HPDE6-E6E7 (cell line): Measurements from ENCODE around the gene ADCY10.
A peak's percentile ranks its signal among the peaks of the same experiment; 100 is the strongest.
"Not testable (repeated sequence)": the region's sequence is repeated elsewhere in the genome, so short reads cannot be mapped to it uniquely, and the experiment has no call there.

Experiments
- DNase-seq: peaks from one replicate; pipeline ENCODE4 v3.0.0; 2011; ENCODE audit warnings: missing footprints; ENCODE audit errors: extremely low spot score

ADCY10 gene

DNA sequence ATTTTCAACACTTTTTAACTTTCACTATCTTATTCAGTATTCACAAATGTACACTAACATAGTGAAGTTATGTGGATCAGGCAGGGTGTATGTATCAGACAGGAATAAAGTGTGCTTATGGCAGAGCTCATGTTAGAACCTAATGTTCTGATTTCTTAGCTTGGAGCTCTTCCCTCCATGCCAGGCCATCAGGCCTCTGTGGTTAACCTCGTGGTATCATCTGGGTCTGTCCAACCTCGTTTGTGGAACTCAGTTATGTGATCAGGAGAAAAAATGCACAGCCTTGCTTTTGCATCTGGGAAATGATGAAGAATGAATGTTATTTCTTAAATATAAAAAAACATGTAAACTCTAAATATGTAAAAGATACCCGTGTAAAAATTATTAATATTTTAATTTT, 105.2 kb downstream of the ADCY10 start:
- DNase-seq, result no peak

DNA sequence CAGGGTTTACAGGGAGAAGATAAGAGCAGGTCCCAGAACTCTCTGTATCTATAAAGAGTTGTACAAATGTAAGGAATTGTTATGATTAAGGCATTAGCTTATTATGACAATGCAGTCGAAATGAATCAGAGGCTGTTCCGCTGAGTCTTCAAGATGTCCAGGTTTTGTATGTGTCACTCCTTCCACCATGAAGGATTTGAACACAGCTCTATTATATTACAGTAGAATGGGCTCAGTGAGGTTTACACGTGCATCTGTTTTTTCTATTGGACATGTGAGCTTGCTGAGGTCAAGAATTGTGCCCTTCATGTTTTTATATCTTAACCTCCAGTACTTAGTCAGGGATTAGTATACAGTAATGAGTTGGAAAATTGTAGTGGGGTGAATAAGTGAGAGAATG, 105.8 kb downstream of the ADCY10 start:
- no peak for DNase-seq

DNA sequence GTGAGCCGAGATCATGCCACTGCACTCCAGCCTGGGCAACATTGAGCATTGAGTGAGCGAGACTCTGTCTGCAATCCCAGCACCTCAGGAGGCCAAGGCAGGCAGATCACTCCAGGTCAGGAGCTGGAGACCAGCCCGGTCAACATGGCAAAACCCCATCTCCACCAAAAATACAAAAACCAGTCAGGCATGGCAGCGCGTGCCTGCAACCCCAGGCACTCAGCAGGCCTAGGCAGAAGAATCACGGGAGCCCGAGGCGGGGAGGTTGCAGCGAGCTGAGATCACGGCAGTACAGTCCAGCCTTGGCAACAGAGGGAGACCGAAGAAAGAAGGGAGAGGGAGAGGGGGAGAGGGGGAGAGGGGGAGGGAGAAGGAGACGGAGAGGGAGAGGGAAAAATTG, 107.3 kb downstream of the ADCY10 start:
- DNase-seq, result not testable (repeated sequence)

DNA sequence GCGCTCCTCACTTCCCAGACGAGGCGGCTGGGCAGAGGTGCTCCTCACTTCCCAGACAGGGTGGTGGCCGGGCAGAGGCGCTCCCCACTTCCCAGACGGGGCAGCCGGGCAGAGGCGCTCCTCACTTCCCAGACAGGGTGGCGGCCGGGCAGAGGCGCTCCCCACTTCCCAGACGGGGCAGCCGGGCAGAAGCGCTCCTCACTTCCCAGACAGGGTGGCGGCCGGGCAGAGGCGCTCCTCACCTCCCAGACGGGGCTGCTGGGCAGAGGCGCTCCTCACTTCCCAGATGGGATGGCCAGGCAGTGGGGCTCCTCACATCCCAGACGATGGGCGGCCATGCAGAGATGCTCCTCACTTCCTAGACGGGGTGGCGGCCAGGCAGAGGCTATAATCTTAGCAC, 107.7 kb downstream of the ADCY10 start:
- DNase-seq, result not testable (repeated sequence)

DNA sequence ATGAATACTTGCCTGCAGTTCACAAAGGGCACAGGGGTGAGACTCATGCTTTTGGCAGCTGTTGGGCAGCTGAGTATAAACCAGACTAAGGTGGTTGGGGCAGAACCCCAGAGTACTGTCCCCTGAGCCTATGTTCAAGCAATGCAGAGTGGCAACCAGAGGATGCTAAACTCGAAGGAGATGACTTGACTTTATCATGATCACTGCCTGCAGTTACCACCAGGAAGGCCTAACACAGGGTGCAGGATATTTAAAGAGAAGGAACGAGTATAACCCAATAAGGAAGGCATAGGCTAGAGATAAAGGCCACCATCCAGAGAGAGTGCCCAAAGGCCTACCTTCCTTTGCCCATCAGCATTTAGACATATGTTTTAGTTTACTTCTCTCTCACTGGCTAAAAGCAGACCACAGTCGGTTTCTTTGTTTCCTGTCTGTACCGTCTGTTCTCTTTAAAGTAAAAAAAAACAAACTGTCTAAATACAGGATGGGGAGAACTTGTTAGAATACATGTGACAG, 108.8 kb downstream of the ADCY10 start:
- DNase-seq, result no peak

DNA sequence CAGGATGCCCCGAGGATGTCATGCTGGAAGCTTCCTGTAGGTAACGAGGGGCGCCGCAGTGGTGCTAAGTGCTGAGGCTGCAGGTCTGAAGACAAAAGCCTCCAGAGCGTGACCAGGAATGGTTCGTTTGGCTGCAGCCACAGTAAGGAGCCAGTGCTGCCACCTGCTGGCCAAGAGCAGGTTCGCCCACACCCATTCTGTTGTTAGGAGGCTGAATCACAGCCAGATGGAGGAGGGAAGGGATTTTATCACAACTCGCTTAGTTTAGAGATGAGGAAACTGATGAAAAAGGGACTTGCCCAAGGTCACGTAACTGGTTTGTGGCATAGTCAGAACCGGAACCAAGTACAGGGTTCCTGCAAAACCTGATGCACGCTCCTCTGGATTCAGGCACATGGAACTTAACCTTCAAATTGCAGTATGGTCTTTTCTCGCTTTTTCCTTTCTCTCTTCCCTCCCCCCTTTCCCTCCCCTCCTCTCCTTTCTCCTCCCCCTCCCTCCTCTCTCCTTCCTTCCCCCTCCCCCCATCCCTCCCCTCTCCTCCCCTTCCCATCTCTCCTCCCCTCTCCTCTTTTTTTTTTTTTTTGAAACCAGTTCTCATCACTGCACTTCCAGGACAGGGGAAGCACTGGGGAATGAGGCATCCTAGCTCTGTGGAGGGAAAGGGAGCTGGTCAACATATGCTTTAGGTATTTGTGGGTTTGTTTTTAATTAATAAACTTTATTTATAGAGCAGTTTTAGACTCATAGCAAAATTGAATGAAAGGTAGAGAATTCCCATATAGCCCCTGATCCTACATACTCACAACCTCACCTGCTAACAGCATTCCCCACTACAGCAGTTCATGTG, 110.4 kb downstream of the ADCY10 start:
- peak; percentile 87 for DNase-seq

DNA sequence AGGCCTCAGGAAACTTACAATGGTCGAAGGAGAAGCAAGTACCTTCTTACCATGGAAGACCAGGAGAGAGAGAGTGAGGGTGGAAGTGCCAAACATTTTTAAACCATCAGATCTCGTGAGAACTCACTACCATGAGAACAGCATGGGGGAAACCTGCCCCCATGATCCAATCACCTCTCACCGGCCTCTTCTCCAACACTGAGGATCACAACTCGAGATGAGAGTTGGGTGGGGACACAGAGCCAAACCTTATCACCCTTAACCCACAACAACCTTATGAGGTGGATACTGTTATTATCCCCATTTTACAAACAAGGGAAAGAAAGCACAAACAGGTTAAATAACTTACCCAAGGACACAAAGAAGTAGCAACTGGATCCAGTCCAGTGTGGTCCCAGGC, 111.7 kb downstream of the ADCY10 start:
- no peak for DNase-seq

DNA sequence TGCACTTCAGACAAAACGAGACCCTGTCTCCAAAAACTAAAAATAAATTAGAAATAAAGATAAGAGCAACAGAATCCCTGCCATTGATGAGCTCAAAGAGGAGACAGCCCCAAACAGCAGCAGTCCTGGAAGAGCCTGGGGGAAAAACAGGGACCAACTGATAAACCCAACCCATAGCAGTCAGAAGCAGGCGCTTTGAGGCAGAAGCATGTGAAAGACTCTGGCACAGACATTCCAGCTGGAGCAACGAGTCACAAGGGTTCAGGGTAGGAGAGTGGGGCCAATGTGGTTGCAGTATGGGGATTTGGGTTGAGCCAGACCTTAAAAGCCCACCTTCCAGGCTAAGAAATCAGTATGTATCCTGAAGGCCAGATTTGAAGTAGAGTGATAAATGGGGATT, 113.7 kb downstream of the ADCY10 start:
- no peak for DNase-seq

DNA sequence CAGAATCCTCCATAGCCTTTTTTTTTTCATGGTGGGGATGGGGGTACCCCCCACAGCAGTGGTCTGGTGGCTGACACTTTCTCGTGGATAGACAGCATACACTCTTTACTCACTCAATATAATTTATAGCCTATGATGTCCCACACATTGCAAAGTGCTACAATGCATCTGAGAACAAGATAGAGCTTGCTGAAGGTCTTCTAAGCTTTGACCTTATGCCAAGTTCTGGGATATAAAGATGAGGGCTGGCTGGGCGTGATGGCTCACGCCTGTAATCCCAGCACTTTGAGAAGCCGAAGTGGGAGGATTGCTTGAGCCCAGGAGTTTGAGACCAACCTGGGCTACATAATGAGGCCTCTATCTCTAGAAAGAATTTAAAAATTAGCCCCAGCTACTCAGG, 114.2 kb downstream of the ADCY10 start:
- no peak for DNase-seq

DNA sequence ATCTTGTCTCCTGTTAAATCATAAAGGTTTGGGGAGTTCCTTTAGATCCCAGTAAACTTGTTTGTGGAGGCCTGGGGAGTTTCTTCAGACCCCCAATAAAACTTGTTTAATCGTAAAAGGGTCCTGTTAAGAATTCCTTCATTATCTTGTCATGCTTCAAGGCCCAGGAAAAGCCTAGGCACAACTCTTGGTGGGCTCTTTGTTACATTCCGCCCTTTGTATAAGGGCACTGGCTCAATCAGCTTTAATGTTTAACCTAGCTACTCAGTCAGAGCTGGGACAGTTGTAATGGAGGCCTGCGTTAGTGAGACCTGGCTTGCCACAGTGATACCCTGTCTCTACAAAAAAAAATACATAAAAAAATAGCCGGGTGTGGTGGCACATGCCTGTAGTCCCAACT, 115.0 kb downstream of the ADCY10 start:
- DNase-seq, result no peak

DNA sequence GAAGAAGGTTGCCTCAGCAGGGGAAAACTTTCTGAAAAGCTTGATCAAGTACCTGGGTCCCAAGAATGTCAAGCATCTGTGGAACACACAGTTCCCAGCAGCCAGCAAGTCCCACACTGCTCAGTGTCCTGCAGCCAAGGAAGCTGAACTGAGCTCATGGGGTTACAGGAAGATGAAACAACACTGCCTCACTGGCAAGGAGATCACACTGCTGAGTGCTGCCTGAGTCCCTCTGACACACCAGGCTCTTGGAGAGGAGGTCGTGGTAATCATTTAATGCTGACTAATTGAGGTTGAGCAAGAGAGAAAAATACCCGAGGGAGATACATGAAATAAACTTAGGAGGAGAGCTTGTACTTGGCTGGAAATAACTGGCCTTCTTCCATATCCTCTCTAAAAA, 116.9 kb downstream of the ADCY10 start:
- no peak for DNase-seq

DNA sequence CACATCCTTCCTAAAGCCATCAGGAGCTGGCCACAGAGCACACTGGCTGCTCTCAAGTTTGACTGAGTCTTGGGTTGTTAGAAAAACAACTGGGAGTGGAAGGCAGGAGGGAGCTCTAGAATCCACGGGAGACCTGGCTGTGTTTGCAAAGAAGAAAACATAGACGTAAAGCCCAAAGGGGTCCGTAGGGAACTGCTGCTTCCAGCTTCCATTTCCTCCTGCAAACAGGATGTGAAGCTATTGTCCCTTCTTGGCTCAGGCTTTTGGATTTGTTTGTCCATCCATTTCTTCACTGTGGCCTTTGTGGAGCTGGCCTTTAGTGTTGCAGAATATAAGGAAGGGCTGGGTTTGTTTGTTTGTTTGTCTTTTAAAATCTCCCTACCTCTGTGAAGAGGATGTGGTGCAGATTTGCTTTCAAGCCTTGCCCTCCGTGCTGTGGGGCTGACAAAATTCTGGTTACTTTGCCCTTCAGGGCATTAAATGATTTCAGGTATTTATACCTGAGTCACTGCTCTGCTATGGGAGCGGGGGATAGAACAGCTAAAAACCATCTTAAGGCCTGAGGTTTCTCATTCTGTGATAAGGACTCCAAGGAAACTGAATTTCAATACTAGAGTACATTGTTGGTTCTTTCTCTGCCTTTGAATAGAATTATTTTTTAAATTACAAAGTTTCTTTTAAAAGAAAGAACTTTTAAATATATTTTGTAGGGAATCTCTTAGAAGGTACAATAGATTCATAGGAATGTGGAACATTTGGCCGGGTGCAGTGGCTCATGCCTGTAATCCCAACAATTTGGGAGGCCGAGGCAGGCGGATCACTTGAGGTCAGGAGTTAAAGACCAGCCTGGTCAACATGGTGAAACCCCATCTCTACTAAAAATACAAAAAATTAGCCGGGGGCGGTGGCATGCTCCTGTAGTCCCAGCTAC, 117.9 kb downstream of the ADCY10 start:
- no peak for DNase-seq

DNA sequence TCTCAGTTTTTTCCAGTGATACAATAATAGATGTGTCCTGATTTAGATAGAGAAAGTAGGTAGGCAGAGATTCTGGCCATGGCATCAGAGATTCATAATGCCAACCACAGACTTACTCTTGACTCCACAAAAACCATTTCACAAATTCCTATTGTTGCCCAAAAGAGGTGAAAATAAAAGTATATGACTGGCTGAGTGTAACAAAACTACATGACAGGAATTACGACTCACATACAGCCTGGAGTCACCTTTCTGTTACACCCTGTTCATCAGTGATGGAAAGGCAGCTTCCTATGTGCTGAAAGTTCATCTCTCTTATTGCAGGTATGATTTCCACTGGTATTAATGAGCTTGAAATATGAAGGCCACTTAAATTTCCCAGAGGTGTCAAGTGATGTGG, 119.9 kb downstream of the ADCY10 start:
- DNase-seq, result no peak

DNA sequence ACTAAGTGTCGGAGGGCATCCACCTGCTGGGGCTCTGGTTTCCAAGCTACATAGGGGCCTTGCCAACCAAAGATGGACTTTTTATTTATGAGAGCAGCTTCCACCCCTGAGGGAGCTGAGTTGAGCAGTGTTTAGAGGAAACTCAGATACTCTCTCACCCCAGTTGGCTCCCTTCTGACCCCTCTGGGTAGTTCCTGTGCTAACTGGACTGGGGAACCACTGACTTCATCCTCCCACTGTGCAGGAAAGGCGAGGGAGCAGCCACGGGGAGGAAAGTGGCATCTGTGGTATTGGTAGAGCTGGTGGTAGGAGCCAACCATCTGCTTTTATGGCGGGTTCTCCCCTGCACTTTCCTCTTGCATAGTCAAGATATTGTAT, 121.8 kb downstream of the ADCY10 start:
- DNase-seq, result no peak

DNA sequence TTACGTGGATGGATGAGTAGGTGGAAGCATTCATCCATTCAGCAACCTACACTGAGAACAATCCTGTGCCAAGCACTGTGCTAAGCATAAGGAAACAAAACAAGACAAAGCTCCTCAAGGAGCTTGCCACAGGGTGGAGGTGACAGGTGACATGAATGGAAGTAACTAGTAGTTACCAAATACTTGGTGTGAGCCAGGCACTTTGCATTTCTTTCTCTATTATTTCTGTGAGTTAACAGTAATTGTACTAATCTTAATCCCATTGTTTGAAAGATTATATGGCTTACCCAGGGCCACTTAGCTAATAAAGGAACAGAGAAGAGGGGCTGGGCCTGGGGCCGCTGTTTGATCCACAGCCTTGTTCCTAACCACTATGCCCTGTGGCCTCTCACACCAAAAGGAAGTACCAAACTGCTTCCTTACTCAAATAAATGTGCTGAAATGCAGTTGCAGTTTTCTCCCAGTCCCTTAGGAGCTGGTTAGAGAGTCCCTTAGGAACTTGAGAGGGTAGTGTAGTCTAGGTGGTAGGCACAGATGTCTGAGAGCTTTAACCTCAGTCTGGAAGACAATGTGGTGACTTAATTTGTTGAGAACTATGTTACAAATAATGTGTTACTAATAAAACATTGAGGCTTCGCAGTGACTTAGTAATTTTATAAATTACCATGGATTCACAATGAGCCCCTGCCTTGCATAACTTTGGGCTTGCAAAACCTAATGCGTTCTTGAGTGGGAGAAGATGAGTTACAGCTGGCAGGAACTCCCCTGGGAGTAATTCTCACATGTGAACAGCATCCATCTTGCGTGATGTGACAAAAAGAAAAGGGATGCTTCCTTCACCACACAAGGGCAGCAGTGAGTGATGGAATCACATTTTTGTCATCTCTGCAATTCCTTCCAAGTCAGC, 122.4 kb downstream of the ADCY10 start:
- DNase-seq, result no peak

DNA sequence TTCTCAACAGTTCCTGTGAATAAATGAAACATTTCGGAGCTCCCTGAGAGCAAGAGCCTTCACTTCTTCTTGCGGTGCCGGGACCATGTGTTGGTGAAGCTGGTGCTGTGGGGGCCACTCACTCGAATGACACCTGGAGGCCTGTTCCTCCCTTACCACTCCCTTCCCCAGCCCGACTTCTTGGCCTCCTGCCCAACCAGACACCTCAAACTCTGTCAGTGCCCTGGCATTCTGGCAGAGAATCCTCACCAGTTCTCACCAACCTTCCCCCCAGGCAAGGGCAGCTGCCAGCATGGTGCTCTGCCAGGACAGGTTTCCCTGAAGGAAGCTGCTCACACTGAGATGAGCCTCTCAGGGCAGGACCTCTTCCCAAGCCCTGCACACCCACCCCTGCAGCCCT, 123.8 kb downstream of the ADCY10 start:
- peak; percentile 67 for DNase-seq

DNA sequence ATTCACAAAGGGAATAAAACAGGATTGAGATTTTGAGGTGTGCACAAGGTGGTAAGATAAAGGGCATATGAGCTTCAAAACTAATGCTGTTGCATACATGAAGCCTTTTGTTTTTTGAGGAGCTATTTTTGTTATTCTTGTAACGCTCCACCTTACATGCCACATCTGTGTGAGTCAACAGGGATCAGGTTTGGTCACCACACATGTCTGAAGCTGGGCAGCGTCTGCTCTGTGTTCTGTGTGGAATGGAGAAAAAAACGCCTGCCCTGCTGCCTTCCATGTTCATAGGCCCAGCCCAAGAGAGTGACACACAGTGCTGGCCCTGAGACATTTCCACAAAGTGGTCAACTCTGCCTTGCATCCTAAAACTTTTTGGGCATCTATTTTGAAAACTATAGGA, 124.4 kb downstream of the ADCY10 start:
- DNase-seq, result peak; percentile 77

DNA sequence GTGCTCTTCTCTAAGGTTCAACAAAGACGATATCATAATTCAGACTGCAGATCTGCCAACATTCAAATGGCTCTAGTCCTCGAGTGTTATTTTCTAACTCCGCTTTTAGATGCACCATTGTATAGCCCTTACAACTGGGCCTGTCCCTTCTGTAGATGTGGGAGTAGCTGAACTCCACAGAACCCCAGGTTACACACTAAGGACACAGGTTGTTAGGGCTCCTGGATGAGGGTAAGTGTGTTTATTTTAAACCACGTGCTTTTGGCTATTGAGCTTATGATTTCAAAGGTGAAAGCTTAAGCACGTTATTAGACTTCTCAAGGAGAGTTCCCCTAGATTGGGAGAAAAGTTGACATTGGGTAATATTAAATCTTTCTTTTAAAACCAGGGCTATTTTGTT, 127.4 kb downstream of the ADCY10 start:
- DNase-seq, result no peak

DNA sequence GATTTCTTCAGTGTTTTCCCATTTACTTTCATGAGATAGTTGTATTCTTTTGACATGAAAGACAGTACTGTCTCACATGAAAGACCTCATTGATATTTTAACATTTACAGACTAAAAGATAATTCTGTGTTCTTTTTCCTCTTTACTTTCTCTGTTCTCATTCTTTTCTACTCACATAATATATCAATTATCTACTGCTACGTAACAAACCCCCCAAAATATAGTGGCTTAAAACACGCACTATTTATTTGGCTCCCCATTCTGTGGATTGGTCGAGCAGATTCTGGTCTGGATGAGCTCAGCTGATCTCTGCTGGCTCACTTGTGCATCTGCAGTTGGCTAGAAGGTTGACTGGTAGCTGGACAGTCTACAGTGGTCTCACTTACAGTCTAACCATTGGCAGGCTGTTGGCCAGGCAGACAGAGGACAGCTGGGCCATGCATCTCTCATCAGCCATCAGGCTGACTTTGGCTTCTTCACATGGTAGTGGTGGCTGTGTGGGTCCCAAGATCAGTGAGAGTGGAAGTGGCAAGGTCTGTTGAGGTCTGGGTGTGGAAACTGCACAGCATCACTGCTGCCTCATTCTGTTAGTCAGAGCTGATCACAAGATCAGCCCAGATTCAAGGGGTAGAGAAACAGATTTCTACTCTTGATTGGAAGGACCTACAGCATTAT, 128.9 kb downstream of the ADCY10 start:
- DNase-seq, result no peak

DNA sequence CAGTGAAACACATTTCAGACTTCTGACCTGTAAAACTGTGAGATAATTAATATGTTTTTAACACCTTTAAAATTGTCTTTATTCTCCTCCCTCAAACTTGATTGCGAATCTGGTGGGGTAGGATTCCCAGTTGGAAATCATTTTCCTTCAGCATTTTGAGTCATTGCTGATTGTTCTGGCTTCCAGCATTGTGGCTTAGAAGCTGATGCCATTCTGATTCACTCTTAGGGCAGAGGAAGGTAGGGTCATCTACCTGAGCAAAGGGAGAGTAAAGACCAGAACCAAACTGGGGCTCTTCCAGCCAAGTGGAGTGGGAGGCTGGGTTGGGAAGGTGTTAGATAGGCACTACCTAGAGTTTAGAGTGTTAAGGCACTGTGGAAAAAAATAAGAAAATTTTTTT, 131.0 kb downstream of the ADCY10 start:
- no peak for DNase-seq

DNA sequence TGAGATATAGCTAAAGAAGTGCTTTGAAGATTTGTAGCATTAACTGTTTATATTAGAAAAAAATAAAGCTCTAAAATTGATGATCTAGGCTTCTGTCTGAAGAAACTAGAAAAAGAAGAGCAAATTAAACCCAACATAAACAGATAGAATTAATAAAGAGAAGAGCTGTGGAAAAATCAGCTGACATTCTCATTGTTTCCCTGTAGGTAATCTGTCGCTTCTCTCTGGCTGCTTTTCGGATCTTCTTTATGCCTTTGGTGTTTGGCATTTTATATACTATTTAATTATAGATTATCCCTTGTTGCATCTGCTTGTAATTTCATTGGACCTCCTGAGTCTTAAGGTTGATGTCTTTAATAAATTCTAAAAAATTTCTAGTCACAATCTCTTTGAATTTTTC, 132.4 kb downstream of the ADCY10 start:
- no peak for DNase-seq
